Stomach (tissue), 4 donors: ENCODE measurements around the gene ACTR6.

Experiments
- POLR2A ChIP-seq, 4 donors: fragments of 450-650 bp; IDR thresholded peaks; one replicate each; pipeline ENCODE4 v1.6.1; 2016; ENCODE audit warnings: antibody characterized with exemption in 4 of 4, control low read depth in 2 of 4, mild to moderate bottlenecking in 1 of 4, moderate library complexity in 1 of 4
- POLR2AphosphoS5 ChIP-seq, 3 donors: sonication (generic); formaldehyde crosslinking; IDR thresholded peaks; one replicate each; pipeline ENCODE4 v1.6.1; 2016; ENCODE audit warnings: antibody characterized with exemption in 3 of 3
- TF ChIP-seq, protein P1 (sequence below), 7 experiments: fragments of 450-650 bp in 4 of 7; fragments of 200-600 bp in 3 of 7; sonication (generic) in 3 of 7; IDR thresholded peaks; one replicate each; pipeline ENCODE4 v1.5.1; 2016 to 2019; ENCODE audit warnings: antibody characterized with exemption in 7 of 7, control low read depth in 2 of 7, mild to moderate bottlenecking in 1 of 7

DNA sequence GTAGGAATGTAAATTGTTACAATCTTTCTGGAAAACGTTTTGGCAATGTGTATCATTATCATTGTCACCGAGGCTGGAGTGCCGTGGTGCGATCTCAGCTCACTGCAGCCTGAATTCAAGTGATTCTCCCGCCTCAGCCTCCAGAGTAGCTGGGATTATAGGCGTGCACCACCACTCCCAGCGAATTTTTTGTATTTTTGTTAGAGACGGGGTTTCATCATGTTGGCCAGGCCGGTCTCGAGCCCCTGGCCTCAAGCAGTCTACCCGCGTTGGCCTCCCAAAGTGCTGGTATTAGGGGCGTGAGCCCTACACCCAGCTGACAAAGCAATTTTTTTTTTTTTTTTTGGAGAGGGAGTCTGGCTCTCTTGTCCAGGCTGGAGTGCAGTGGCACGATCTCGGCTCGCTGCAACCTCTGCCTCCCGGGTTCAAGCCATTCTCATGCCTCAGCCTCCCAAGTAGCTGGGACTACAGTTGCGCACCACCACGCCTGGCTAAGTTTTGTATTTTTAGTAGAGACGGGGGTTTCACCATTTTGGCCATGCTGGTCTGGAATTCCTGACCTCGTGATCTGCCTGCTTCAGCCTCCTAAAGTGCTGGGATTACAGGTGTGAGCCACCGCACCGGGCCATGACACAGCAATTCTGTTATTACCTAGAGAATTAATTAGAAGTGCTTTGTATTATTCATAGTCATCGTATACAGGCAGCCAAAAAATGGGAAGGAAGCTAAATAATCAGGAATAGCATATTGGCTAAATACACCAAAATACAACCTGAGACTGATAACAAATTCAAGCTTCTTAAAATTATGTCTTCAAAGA lies 1.2 kb downstream of the ACTR6 start:
- TF ChIP-seq, protein P1, sequence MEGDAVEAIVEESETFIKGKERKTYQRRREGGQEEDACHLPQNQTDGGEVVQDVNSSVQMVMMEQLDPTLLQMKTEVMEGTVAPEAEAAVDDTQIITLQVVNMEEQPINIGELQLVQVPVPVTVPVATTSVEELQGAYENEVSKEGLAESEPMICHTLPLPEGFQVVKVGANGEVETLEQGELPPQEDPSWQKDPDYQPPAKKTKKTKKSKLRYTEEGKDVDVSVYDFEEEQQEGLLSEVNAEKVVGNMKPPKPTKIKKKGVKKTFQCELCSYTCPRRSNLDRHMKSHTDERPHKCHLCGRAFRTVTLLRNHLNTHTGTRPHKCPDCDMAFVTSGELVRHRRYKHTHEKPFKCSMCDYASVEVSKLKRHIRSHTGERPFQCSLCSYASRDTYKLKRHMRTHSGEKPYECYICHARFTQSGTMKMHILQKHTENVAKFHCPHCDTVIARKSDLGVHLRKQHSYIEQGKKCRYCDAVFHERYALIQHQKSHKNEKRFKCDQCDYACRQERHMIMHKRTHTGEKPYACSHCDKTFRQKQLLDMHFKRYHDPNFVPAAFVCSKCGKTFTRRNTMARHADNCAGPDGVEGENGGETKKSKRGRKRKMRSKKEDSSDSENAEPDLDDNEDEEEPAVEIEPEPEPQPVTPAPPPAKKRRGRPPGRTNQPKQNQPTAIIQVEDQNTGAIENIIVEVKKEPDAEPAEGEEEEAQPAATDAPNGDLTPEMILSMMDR (IDR thresholded peaks at IDR 0.05) = no peak
- no peak for TF ChIP-seq POLR2A (IDR thresholded peaks at IDR 0.05)
- TF ChIP-seq POLR2AphosphoS5 (IDR thresholded peaks at IDR 0.05) = no peak
